Muscle layer of duodenum (tissue), 2 donors: Measurements from ENCODE around the gene SPRYD7.

Source experiments
- H3K27ac ChIP-seq: one replicate; pipeline ENCODE4 v1.7.0; 2013; ENCODE audit warnings: mild to moderate bottlenecking, low read length
- H3K27me3 ChIP-seq: one replicate; pipeline ENCODE4 v1.7.0; 2013; ENCODE audit warnings: low read depth, mild to moderate bottlenecking, control low read depth, low read length
- H3K36me3 ChIP-seq, 2 donors: one replicate each; pipeline ENCODE4 v1.7.0; 2013; ENCODE audit warnings: low read length in 2 of 2, control low read depth in 1 of 2, mild to moderate bottlenecking in 1 of 2; ENCODE audit not compliant: insufficient read depth in 2 of 2, control insufficient read depth in 1 of 2
- H3K4me1 ChIP-seq, 2 donors: one replicate each; pipeline ENCODE4 v1.7.0; 2013; ENCODE audit warnings: low read length in 2 of 2, mild to moderate bottlenecking in 2 of 2, control low read depth in 1 of 2, moderate library complexity in 1 of 2; ENCODE audit not compliant: insufficient read depth in 2 of 2, control insufficient read depth in 1 of 2
- H3K4me3 ChIP-seq, 2 donors: one replicate each; pipeline ENCODE4 v1.7.0; 2013; ENCODE audit warnings: low read length in 2 of 2, low read depth in 1 of 2, mild to moderate bottlenecking in 1 of 2
- H3K9me3 ChIP-seq, 2 donors: one replicate each; pipeline ENCODE4 v1.7.0; 2013; ENCODE audit warnings: low read length in 2 of 2, control low read depth in 1 of 2, mild to moderate bottlenecking in 1 of 2; ENCODE audit not compliant: control insufficient read depth in 1 of 2
- donor health status: healthy.

The SPRYD7 gene

GRCh38 chr13:49893591-49893990 is 42.5 kb downstream of the SPRYD7 start:
- no peaks in the 10 kb centered on the region for H3K27me3 ChIP-seq
- no peak overlapping the region for H3K4me3 ChIP-seq
- no peaks in the 10 kb centered on the region for H3K4me1 ChIP-seq
- no peaks in the 10 kb centered on the region for H3K9me3 ChIP-seq
- no peak overlapping the region for H3K27ac ChIP-seq
- H3K36me3 ChIP-seq: no peaks in the 10 kb centered on the region

- no peaks in the 10 kb centered on the region for H3K4me1 ChIP-seq
- no peaks in the 10 kb centered on the region for H3K36me3 ChIP-seq
- H3K9me3 ChIP-seq: no peaks in the 10 kb centered on the region
- H3K4me3 ChIP-seq: no peak overlapping the region
- no peak overlapping the region for H3K27ac ChIP-seq
- H3K27me3 ChIP-seq: no peaks in the 10 kb centered on the region
Observed at GRCh38 chr13:49890376-49890775, 45.8 kb downstream of the SPRYD7 start.

- no peak overlapping the region for H3K27ac ChIP-seq
- H3K4me3 ChIP-seq: no peak overlapping the region
- H3K4me1 ChIP-seq: no peaks in the 10 kb centered on the region
- H3K27me3 ChIP-seq: no peaks in the 10 kb centered on the region
- no peaks in the 10 kb centered on the region for H3K36me3 ChIP-seq
- H3K9me3 ChIP-seq: peaks cover 0 to 8% of the 10 kb centered on the region in 2 donors
Observed at GRCh38 chr13:49878682-49879081, 57.5 kb downstream of the SPRYD7 start.

GRCh38 chr13:49877629-49878218 is 58.4 kb downstream of the SPRYD7 start:
- Histone ChIP-seq H3K4me3 (no peak overlapping the region), H3K27ac (no peak overlapping the region)

GRCh38 chr13:49874430-49874829 is 61.7 kb downstream of the SPRYD7 start:
- Histone ChIP-seq H3K9me3 (peaks cover 0 to 6% of the 10 kb centered on the region in 2 donors), H3K4me3 (no peak overlapping the region), H3K4me1 (no peaks in the 10 kb centered on the region), H3K27ac (no peak overlapping the region), H3K36me3 (no peaks in the 10 kb centered on the region), H3K27me3 (no peaks in the 10 kb centered on the region)

More at GRCh38 chr13:49877629-49878218, 58.4 kb downstream of the SPRYD7 start:
- no peaks in the 10 kb centered on the region for H3K27me3 ChIP-seq
- no peaks in the 10 kb centered on the region for H3K4me1 ChIP-seq
- H3K9me3 ChIP-seq: peaks cover 0 to 8% of the 10 kb centered on the region in 2 donors
- no peaks in the 10 kb centered on the region for H3K36me3 ChIP-seq

GRCh38 chr13:49869519-49869918 is 66.6 kb downstream of the SPRYD7 start:
- Histone ChIP-seq H3K9me3 (peaks cover 0 to 3% of the 10 kb centered on the region in 2 donors), H3K36me3 (no peaks in the 10 kb centered on the region), H3K27ac (no peak overlapping the region), H3K4me3 (no peak overlapping the region), H3K4me1 (no peaks in the 10 kb centered on the region), H3K27me3 (no peaks in the 10 kb centered on the region)

GRCh38 chr13:49867834-49868233 is 68.3 kb downstream of the SPRYD7 start:
- Histone ChIP-seq H3K4me1 (no peaks in the 10 kb centered on the region), H3K27me3 (no peaks in the 10 kb centered on the region), H3K36me3 (no peaks in the 10 kb centered on the region), H3K9me3 (no peaks in the 10 kb centered on the region), H3K27ac (no peak overlapping the region), H3K4me3 (no peak overlapping the region)

GRCh38 chr13:49865218-49865617 is 70.9 kb downstream of the SPRYD7 start:
- no peaks in the 10 kb centered on the region for H3K27me3 ChIP-seq
- no peaks in the 10 kb centered on the region for H3K4me1 ChIP-seq
- H3K27ac ChIP-seq: no peak overlapping the region
- H3K4me3 ChIP-seq: no peak overlapping the region
- H3K36me3 ChIP-seq: no peaks in the 10 kb centered on the region
- H3K9me3 ChIP-seq: no peaks in the 10 kb centered on the region

GRCh38 chr13:49864509-49864908 is 71.6 kb downstream of the SPRYD7 start:
- H3K4me1 ChIP-seq: no peaks in the 10 kb centered on the region
- H3K27ac ChIP-seq: no peak overlapping the region
- no peaks in the 10 kb centered on the region for H3K36me3 ChIP-seq
- H3K9me3 ChIP-seq: no peaks in the 10 kb centered on the region
- no peak overlapping the region for H3K4me3 ChIP-seq
- H3K27me3 ChIP-seq: no peaks in the 10 kb centered on the region
